Right kidney (tissue), 1 donor: ENCODE data around the gene DENND5B.
"Not testable (repeated sequence)": the region's sequence is repeated elsewhere in the genome, so short reads cannot be mapped to it uniquely, and the experiment has no call there.

ENCODE experiments used
- DNase-seq: peaks from one replicate; pipeline ENCODE4 v3.0.0-alpha.2; 2016

The DENND5B gene

DNA sequence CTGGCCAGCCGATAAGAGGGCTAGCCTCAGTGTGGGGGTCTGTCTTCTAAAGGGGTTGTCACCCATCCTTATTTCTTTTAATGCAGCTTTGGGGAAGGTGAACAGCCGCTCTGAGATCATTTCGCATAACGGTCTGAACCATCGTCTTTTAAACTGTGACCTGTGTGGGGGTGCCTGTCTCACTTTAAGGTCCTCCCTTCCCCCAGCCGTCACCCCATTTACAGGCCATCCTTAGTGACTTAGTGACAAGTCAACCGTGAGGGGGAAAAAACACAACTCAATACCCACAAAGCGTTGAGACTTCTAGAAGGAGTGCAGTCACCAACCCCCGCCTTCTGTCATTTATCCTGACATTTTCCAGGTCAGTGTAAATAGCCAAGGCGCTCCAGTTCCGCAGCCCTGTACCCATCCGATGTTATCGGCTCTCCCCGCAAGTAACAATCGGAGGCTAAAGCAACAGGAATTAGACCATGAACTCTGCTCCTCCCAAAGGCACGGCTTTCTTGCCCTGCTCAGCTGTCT lies 505 bp upstream of the DENND5B start:
- DNase-seq = peak; percentile 88

DNA sequence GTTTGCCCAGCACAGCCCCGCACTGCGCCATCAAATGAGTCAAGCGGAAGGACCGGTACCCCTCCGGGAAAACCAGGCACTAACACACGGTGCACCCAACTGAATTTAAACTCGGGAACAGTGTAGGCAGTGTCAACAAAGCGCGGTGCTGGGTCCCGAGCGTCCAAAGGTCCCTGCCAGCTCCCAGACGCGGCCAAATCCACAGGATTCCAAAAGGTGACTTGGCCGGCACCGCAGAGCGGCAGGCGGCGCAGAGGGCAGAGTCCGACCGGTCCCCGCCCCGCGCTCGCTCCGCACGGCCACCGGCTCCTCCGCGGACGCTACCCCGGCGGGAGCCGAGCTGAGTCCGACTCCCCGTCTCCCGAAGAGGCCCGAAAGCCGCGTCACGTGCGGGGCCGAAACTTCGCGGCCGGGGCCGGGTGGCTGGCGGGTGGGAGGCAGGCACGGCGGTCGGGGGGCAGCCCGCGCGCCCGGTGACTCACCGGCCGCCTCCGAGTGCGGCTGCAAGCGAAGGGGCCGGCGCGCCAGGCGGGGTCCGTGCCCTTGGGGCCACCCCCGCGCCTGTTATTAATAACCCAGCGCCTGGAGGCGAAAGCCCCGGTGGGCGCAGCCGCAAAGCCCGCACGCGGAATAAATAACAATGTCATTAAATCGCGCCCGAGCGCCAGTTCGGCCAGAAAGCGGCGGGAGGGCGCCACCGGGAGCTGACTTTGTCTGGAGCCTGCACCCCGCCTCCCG lies 863 bp downstream of the DENND5B start:
- peak; percentile 93 for DNase-seq

DNA sequence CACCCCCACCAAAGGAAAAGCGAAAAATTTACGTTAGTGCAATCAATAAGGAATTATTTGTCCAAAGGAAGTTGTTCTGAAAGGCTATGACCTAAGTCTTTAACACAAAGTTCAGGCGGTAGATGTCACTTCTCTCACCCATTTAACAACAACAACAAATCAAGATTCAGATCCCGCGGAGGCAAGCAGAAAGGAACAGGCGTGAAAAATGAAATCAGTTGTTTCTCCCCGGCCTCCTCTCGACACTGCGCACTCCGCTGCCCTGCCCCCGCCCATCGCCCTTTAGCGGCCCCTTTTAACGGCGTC lies 1.4 kb downstream of the DENND5B start:
- DNase-seq = no peak

DNA sequence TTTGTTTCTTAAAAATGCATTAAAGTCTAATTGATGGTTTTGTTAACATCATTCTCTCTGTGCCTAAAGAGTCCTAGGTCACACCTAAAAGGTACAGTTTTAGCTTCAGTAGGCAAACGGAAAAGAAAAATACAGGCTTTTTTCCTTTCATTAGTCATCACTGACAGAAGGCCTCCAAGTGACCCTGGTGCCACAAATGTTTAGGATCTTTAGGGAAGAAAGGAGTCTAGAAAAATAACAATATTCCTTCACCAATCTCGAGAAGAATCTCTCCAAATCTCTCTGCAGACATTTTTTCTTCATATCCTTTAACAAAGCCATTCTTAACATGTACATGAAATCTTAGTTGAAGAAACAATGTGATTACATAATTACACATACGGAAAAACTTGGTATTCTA lies 2.0 kb downstream of the DENND5B start:
- DNase-seq = no peak

DNA sequence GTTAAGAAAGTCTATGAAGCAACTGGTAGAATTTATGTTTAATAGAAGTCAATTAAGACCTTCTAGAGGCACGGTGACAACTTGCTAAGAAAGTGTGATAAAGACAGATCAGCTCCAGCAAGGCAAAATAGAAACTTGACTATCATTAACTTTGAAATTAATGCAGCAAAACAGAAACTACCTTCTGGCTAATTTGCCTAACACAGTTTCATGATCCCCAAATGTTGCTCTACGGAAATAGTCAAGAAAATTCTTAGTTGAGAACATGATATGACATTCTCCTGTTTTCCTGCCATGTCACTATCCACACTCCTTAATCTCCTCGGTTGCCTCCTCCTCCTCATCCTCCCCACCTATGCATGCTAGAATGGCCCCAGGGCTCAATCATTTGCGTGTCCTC lies 4.2 kb downstream of the DENND5B start:
- DNase-seq = no peak

DNA sequence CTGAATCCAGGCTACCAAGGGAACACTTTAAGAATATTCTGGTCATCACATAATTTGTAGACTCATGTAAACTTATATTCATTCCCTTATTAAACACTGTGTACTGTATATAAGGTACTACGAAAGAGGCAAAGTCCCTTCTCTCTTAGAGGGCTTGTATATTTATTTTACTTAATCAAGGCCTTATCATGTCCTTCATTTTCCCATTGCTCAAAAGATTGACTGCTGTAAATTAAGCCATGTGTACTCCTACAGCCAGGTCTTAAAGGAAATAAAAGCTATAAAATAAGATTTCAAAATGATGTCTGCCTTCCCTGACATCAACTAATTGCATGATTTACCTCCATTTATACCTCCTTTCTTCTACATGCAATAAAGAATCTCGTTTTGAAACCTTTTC lies 5.0 kb downstream of the DENND5B start:
- DNase-seq = no peak

DNA sequence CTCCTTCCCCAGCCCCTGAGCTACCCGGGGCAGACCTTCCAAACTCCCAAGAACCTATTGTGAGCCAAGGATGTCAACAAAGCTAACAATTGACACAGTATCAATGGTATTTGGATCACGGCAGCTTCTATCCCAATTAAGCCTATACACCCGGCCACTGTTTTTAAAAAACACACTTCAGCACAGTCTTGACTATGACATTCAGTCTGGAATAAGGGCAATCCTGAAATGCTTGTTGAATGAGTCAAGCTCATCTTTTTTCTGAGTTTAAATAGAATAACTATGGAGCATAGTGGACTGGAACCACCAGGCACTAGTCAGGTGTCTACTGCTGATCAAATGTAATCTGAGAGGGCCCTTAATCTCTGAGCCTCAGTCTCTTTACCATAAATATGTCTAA lies 5.7 kb downstream of the DENND5B start:
- no peak for DNase-seq

DNA sequence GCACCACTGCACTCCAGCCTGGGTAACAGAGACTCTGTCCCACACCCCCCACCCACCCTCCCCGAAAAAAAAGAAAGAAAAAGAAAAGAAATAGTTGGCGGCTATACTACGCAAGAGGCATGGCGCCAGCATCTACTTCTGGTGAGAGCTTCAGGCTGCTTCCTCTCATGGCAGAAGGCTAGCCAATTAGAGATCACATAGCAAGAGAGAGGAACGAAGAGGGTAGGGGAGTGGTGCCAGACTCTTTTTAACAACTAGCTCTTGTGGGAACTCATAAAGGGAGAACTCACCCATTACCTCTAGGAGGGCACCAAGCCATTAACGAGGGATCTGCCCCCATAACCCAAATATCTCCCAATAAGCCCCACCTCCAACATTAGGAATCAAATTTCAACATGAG lies 6.2 kb downstream of the DENND5B start:
- DNase-seq = no peak

DNA sequence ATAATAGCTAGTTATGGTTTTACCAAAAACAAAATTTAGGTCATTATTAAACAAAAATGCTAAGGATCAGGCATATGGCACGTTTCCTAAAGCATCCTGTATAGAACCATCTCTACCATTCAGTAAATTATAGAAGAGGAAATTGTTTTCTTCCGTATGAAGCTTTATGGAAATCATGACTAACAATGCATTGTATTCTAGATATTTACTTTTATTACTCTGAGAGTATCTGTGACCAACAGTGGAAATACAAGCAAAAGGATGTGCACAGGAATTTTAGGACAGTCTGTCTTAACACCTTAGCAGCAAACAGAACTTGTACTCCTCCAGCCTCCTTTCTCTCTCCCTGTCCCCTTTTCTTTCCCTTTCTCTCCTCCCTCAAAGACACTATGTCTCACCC lies 7.1 kb downstream of the DENND5B start:
- no peak for DNase-seq

DNA sequence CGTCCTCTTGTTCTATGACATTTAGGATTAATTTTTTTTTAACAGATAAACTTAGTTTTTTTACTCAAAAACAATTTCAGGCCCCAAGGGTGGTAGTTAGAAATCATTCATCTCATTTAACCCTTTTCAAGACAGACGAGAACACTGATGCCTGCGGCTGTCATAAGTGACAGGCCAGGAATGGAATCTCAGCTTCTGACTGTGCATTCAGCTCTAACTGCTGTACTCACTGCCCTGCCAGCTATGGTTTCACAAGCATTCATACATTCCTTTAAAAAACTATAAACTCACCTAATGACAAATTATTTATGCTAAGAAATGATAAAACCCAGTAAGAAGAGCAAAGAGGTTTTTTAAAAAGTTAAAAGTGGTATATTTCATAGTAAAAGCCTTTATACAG lies 8.8 kb downstream of the DENND5B start:
- DNase-seq = no peak

DNA sequence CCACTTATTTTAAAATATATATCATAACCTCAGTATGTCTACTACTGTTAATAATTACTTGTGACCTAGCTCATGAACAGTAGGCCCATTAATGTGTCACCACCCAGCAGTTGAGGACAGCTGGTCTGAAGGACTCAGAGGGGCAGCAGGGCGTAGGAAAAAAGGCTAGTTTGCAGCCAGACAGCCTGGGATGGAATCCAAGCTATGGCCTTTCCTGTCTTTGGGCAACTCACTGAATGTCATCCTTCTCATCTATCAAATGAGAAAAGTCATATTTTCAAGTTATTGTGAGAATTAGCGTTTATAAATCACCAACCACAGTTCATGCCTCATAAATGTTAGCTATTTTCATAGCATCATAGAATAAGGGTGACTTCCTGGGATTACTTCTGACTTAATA lies 12.3 kb downstream of the DENND5B start:
- no peak for DNase-seq

DNA sequence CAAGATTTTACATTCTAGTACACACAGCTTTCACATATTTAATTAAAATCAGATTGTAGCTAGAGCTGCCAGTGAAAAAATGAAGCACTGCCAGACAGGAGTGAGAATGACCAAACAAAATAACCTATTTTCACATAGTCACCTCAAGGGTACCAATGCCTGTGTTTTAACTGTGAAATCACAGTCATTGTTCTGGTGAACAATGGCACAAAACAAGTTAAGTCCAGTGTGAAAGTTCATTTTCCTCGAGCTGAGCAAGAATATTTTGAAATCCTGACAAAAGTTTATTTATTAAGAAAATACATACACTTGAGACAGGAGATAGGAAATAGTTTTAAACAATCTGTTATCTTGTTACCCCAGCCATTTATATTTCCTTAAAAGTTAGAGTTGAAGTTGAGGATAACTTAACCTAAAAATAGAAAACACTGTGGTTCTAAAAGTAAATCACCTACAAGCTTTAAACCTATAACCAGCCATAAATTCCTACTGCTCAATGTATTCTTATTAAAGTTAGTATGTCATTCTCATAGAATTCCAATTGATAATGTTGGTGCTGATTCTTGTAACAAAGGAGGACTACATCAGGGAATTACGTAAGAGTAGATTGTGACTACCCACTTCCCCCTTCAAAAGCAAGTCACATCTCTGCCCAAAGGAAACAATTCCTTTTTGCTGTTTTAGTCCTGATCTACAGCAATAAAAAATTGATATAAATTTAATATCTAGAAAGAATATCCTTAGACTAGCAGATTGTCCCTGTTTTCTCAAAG lies 15.9 kb downstream of the DENND5B start:
- no peak for DNase-seq

DNA sequence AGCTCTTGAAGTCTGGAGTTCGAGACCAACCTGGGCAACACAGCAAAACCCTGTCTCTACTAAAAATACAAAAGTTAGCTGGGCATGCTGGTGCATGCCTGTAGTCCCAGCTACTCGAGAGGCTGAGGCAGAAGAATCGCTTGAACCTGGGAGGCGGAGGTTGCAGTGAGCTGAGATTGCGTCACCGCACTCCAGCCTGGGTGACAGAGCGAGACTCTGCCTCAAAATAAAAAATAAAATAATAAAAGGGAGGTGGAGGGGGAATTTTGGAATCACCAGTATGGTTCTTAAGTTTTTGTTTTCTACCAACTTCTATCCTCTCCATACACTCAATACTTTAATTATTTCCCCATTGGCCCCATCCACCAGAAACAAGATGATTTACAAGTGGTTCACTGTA lies 16.6 kb downstream of the DENND5B start:
- not testable (repeated sequence) for DNase-seq

DNA sequence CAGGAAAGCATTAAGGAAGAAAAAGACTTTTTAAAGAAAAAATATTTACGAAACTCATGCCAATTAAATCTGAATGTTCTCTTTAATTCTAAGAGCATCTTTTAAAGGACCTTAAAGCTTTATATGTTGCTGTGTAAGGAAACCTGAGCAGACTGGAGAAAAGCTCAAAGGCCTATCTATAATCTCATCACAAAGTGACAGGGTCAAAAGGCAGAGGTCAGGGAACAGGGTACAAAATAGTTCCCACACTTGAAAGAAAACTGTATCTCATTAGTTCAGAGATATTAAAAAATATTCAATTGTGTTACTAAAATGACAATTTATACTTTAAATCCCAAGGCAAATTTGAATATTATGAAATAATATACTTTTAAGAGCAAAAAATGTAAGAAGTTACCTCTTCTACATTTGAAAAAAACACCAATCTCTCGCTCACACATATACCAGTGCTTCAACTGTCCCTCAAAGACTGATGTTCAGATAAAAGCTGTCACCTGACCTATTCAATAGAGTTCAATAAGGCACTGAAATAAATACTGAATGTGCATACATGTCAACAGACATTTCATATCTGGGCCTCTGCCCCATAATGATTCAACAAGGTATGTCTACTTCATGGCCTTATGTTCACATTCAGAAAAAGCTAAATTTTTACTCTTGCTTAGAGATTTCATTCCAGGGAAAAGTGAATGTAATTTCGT lies 17.9 kb downstream of the DENND5B start:
- DNase-seq = no peak

DNA sequence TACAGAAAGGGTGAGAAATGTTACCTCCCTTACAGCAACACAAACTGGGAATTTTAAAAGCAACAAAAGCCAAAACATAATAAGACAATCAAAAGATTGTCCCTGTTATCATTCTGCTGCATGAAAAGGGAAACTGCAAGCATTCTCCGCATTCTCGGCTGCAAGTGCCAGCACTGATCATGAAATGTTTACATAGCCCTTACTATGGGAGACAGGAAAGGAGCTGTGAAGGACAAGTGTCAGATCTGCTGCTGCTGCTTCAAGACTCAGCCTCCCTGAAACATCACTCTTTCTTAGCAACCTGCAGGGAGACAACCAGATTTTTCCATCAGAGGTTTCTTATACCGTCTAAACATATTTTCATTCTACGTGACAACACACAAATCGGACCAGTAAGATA lies 20.1 kb downstream of the DENND5B start:
- DNase-seq = no peak

DNA sequence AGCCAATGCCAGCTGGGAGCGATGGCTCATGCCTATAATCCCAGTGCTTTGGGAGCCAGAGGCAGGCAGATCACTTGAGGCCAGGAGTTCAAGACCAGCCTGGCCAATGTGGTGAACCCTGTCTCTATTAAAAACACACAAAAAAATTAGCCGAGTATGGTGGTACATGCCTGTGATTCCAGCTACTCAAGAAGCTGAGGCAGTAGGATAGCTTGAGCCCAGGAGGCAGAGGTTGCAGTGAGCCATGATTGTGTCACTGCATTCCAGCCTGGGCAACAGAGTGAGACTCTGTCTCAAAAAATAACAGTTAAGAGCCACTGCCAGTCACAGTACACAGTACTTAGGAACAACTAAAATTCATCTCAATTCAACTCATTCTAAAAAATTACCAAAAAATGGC lies 21.4 kb downstream of the DENND5B start:
- not testable (repeated sequence) for DNase-seq

DNA sequence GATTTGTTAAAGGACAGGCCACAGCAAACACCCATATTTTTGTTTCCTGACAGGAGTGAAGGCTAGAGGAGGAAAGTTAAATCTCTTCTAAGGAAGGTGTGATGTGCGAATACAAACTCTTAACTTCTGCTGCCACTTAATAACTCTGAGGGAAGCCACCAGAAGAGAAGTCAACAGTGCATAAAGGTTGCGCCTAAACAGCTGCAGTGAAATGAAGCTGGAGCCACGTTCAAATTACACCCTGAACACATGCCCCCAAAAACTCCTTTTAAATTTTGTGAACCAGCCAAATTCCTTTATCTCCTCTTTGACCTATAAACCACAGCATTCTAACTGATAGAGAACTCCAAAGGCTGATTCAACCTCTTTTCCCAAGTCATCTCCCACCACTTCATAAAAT lies 22.4 kb downstream of the DENND5B start:
- no peak for DNase-seq

DNA sequence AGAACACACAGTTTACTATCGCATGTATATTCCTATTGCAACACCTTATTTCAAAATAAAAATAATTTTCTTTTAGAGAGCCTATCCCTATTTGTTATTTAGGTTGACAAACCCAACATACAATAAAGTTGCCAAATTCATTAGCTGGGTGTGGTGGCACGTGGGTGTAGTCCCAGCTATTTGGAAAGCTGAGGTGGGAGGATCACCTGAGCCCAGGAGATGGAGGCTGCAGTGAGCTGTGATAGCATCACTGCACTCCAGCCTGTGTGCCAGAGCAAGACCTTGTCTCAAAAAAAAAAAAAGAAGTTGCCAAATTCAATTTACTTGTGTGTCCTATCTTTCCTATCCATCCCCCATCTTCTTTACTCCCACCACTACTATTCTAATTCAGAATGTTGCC lies 23.9 kb downstream of the DENND5B start:
- DNase-seq = no peak

DNA sequence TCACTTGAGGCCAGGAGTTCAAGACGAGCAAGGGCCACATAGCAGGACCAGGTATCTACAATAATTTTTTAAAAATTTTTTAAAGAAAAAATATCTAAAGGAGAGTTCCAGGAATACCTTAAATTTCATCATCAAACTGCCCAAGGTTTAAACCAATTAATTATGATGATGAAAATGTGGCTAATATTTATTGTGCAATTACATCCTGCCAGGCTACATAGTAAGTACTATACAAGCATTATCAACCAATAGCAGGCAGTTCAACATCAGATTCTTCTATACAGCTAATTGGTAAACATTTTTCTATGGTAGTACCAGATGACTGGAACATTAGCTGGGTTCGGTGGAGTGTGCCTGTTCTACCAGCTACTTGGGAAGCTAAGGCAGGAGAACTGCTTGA lies 24.4 kb downstream of the DENND5B start:
- no peak for DNase-seq

DNA sequence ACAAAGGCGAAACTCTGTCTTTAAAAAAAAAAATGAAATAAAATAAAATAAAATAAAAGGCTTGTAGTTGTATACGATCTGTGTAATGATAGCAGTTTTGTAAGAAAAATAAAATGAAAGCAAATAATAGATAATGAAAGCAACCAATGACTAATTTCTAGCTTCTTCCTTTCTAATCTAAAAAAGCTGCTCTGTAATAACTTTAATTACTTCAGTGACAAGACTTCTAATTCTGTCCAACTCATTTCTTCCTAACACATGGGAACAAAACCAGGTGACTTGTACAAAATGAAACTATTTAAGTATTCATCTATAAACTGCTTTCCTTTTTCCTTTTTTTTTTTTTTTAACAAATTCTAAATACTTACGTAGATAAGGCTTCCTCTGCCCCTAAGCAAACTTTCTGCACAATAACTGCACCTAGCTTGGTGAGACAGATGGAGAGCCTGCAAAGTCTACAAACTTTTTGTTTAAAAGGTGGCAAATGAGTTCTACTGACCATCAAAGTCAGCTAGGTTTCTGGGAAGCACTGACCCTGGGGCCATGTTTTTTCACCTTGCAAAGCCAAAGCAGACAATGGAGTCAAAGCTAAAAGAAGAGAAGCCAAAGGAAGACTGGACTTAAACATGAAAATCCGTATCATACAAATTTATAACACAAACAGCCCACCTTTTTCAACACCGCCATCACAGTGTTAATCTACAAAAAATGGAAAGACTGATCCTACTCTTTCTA lies 28.2 kb downstream of the DENND5B start:
- no peak for DNase-seq

DNA sequence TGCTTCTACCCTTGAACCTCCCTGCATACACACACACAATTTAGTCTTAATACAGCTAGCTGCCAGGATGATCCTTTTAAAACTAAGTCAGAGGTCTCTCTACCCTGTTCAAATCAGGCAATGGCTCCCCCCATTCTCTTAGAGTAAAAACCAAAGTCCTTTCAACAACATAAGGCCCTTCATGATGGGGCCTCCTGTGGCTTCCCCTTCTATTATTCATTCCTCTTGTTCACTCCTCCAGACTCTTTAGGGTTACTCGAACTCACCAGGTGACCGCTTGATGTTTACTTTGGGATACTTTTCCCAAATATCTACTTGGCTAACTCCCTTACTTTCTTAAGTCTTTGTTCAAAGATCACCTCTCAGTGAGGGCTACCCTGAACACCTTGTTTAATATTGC lies 30.4 kb downstream of the DENND5B start:
- no peak for DNase-seq

DNA sequence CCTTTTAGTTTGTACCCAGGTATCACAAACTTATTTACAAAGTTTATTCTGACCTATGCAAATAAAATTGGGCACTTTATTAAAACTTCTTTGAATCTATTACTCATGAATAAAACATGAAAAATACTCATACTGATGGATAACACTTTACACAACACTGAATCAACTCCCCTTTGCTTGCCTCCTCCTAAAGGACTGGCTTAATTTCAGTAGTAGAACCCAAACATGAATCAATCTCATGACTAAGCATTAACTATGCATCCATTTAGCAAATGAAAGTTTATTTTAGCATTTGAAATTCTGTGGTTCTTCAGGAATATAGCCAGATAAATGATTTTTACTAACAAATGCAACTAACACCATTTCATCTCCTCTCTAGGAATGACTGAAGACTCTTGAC lies 32.4 kb downstream of the DENND5B start:
- DNase-seq = no peak

DNA sequence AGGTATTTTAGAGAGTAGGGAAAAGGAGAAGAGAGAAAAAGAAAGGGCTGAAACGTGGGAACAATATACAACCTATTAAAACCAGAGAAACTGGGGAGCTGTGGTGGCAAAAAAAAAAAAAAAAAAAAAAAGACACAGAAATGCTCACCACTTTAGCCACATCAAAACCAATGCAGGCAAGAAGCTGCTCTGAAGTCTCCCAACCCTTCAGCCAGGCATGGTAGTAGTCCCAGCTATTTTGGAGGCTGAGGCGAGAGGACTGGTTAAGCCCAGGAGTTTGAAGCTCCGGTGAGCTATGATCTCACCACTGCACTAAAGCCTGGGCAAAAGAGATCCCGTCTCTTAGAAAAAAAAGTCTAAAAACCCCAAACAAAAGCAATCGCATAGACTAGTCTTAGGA lies 33.2 kb downstream of the DENND5B start:
- DNase-seq = no peak
